SU-DHL-6 (cell line): ENCODE results near the gene CEP44.

ENCODE experiments used
- H2AFZ ChIP-seq: fragments of 200-600 bp; sonication (generic); 2 replicates; pipeline ENCODE4 v1.6.1; 2014; ENCODE audit warnings: low read depth, mild to moderate bottlenecking, moderate library complexity, mixed read lengths, antibody characterized with exemption, low read length; ENCODE audit not compliant: severe bottlenecking
- H3F3A ChIP-seq: fragments of 200-600 bp; shearing (Covaris generic); 2 replicates; pipeline ENCODE4 v1.6.0; 2016; ENCODE audit warnings: antibody characterized with exemption, mild to moderate bottlenecking; ENCODE audit not compliant: insufficient read depth
- H3K27ac ChIP-seq: fragments of 200-600 bp; sonication (generic); 2 replicates; pipeline ENCODE4 v1.5.1; 2016; ENCODE audit warnings: low read depth, mild to moderate bottlenecking, low read length, moderate library complexity, mixed read lengths
- H3K27me3 ChIP-seq: fragments of 200-600 bp; sonication (generic), shearing (Covaris generic); 2 replicates; pipeline ENCODE4 v1.6.0; 2014; ENCODE audit warnings: mild to moderate bottlenecking, low read length
- H3K36me3 ChIP-seq: fragments of 200-600 bp; sonication (generic); 2 replicates; pipeline ENCODE4 v1.6.1; 2014; ENCODE audit warnings: mild to moderate bottlenecking, low read length, mixed read lengths
- H3K4me2 ChIP-seq: fragments of 300-600, 200-600 bp; shearing (Covaris generic), sonication (generic); 2 replicates; pipeline ENCODE4 v1.6.0; 2014; ENCODE audit warnings: low read length, low read depth, mild to moderate bottlenecking; ENCODE audit not compliant: poor library complexity, severe bottlenecking
- H3K4me3 ChIP-seq: fragments of 200-600 bp; sonication (generic); 2 replicates; pipeline ENCODE4 v1.5.1; 2014; ENCODE audit warnings: antibody characterized with exemption, low read length, mild to moderate bottlenecking, mixed read lengths; ENCODE audit not compliant: insufficient read depth, poor library complexity, severe bottlenecking
- H3K79me2 ChIP-seq: fragments of 200-600 bp; sonication (generic); 2 replicates; pipeline ENCODE4 v1.6.1; 2014; ENCODE audit warnings: mild to moderate bottlenecking, low read length, moderate library complexity; ENCODE audit not compliant: insufficient read depth
- H3K9ac ChIP-seq: fragments of 200-600 bp; sonication (generic); 2 replicates; pipeline ENCODE4 v1.7.0; 2014; ENCODE audit warnings: mild to moderate bottlenecking, low read length
- H3K9me2 ChIP-seq: fragments of 200-600 bp; sonication (generic); replicated peaks from 2 replicates; pipeline ENCODE4 v1.6.1; 2014; ENCODE audit warnings: low read length; ENCODE audit not compliant: insufficient read depth
- H3K9me3 ChIP-seq: fragments of 200-600 bp; sonication (generic); 2 replicates; pipeline ENCODE4 v1.6.1; 2014; ENCODE audit warnings: low read length, mixed read lengths; ENCODE audit not compliant: insufficient read depth
- H4K20me1 ChIP-seq: fragments of 200-600 bp; sonication (generic); 2 replicates; pipeline ENCODE4 v1.6.1; 2014; ENCODE audit warnings: low read depth, mild to moderate bottlenecking, antibody characterized with exemption, low read length, moderate library complexity, mixed read lengths
- EZH2phosphoT487 ChIP-seq: fragments of 200-600 bp; sonication (generic), shearing (Covaris generic); conservative IDR thresholded peaks from 2 replicates; pipeline ENCODE4 v1.6.1; 2018; ENCODE audit warnings: mild to moderate bottlenecking, antibody characterized with exemption, low read length, moderate library complexity, mixed read lengths
- TF ChIP-seq, protein P1 (sequence below): fragments of 200-600 bp; sonication (generic); IDR thresholded peaks from one replicate; pipeline ENCODE4 v1.5.1; 2017; ENCODE audit warnings: antibody characterized with exemption, mild to moderate bottlenecking, low read length, moderate library complexity; ENCODE audit not compliant: insufficient read depth, poor library complexity, severe bottlenecking

CEP44 gene

DNA sequence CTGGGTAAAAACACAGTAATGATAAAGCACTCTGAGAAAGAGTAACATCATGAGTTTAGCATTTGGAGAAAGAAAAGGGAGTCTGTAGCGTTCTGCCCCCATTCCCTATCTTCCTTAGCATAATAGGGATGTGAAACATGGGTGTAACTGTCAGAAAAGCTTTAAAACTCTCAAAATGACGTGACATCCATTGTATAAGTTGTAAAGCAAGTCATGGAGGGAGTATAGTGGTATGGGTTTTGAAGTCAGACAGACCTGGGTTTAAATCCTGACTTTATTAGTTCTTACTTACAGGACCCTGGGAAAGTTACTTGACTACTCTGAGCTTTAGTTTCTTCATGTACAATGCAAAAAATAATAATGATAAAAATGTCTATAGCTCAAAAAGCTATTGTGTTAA lies 17.3 kb upstream of the CEP44 start:
- H3F3A ChIP-seq, result no peaks in the 10 kb centered on the region
- no peaks in the 10 kb centered on the region for H3K9me3 ChIP-seq
- H3K27ac ChIP-seq, result no peak overlapping the region
- no peak overlapping the region for H3K9ac ChIP-seq
- no peak overlapping the region for H3K4me3 ChIP-seq
- no peaks in the 10 kb centered on the region; the same call in 1 of the 2 replicates for H4K20me1 ChIP-seq
- TF ChIP-seq, protein P1, sequence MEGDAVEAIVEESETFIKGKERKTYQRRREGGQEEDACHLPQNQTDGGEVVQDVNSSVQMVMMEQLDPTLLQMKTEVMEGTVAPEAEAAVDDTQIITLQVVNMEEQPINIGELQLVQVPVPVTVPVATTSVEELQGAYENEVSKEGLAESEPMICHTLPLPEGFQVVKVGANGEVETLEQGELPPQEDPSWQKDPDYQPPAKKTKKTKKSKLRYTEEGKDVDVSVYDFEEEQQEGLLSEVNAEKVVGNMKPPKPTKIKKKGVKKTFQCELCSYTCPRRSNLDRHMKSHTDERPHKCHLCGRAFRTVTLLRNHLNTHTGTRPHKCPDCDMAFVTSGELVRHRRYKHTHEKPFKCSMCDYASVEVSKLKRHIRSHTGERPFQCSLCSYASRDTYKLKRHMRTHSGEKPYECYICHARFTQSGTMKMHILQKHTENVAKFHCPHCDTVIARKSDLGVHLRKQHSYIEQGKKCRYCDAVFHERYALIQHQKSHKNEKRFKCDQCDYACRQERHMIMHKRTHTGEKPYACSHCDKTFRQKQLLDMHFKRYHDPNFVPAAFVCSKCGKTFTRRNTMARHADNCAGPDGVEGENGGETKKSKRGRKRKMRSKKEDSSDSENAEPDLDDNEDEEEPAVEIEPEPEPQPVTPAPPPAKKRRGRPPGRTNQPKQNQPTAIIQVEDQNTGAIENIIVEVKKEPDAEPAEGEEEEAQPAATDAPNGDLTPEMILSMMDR, result no peak
- no peak for TF ChIP-seq EZH2phosphoT487
- no peaks in the 10 kb centered on the region for H3K27me3 ChIP-seq
- H3K4me2 ChIP-seq, result no peak overlapping the region
- H3K36me3 ChIP-seq, result no peaks in the 10 kb centered on the region; the same call in 1 of the 2 replicates
- peaks cover 7% of the 10 kb centered on the region; the same call in 1 of the 2 replicates for H3K79me2 ChIP-seq
- no peaks in the 10 kb centered on the region for H3K9me2 ChIP-seq
- no peak overlapping the region for H2AFZ ChIP-seq

GRCh38 chr4:174273930-174274329 lies 9.8 kb upstream of the CEP44 start:
- Histone ChIP-seq H2AFZ (no peak overlapping the region), H3K79me2 (peaks cover 27% of the 10 kb centered on the region; the same call in 1 of the 2 replicates), H3K4me3 (no peak overlapping the region), H3K9me3 (no peaks in the 10 kb centered on the region), H3K9me2 (no peaks in the 10 kb centered on the region), H3K27ac (no peak overlapping the region), H3K36me3 (no peaks in the 10 kb centered on the region), H3K27me3 (no peaks in the 10 kb centered on the region), H4K20me1 (no peaks in the 10 kb centered on the region), H3F3A (no peaks in the 10 kb centered on the region), H3K9ac (no peak overlapping the region), H3K4me2 (no peak overlapping the region)
- TF ChIP-seq EZH2phosphoT487, result no peak
- TF ChIP-seq, protein P1, result no peak

DNA sequence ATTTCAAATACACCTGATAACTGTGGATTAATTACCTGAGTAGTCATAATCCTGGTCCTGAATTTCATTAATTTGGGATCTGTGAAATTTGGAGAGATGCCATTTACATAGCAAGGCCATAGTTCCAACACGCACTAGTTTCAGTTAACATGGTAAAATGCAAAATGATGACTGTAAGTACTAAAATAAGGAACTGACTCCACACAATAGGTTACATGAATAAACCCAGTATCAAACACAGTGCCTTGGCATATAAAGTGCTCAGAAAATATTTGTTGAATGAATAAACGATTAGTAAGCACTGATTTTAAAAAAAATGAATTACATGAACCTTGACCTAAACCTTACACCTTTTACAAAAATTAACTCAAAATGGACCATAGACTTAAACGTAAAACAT lies 9.3 kb upstream of the CEP44 start:
- Histone ChIP-seq H3K9me3 (no peaks in the 10 kb centered on the region), H3K36me3 (no peaks in the 10 kb centered on the region), H2AFZ (no peak overlapping the region), H3K9me2 (no peaks in the 10 kb centered on the region), H3K27me3 (no peaks in the 10 kb centered on the region), H3F3A (no peaks in the 10 kb centered on the region), H3K27ac (no peak overlapping the region), H3K9ac (no peak overlapping the region), H3K4me3 (no peak overlapping the region), H3K4me2 (no peak overlapping the region), H3K79me2 (peaks cover 32% of the 10 kb centered on the region; the same call in 1 of the 2 replicates), H4K20me1 (no peaks in the 10 kb centered on the region)
- no peak for TF ChIP-seq EZH2phosphoT487
- TF ChIP-seq, protein P1, result no peak
